Fibroblast of skin of left quadriceps (primary cell): ENCODE results near the gene CLK1.

Source experiments
- DNase-seq, 2 experiments: peaks; one replicate each; pipeline ENCODE4 v3.0.0-alpha.2; 2013; ENCODE audit warnings: low read depth in 2 of 2

CLK1 gene

DNA sequence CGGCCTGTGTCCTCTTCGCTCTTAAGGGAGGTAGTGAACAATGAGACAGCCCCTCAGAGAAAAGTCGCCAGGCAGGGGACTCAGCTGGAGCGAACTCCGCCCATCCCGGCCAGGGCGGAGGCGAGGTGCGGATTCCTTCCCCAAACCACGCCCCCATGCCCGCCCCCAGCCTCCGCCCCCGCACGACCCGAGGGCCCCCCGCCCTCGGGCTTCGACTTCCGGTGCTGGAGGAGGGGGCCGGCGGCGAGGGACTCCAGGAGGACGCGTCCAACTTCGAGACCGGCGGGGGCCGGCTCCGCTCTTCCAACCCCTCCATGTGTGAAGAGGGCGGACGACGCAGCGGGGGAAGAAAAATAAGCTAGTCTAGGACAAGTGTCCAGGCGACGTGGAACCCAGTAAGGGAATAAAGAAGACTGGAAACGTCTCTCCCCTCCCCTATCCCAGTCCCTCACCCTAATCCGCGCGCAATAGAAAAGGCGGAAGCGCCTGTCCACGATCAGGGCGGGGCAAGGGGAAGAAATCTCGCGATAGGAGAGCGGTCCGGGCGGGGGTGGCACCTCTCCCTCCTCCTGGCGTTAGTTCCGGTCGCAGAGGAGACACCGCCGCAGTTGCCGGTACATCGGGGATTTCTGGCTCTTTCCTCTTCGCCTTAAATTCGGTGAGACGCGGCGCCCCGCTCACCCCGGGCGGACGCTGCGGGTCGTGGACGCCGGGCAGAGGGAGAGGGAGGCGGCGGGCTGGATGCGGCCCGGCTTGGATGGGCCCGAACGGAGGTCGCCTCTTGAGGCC, 52.9 kb downstream of the CLK1 start, which contains the start of gene BZW1:
Gene BZW1, plus strand, starts transcription at position 578 of the 789 bp plus-strand sequence. CDS start 1,308 bp downstream, outside the sequence.
- peak; percentile 96 for DNase-seq

DNA sequence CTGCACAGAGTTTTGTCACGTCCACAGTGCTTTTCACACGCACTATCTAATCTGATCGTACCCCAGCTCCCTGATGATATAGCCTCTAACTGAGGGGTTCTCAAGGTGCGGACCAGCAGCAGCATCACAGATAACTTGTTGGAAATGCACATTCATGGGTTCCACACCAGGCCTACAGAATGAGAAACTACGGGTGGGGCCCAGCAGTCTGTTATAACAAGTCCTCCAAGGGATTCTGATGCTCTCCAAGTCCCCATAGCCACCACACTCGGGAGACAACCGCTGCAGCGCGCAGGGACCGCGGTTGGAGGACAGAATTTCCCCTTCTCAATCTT, 53.5 kb downstream of the CLK1 start:
- DNase-seq: no peak

DNA sequence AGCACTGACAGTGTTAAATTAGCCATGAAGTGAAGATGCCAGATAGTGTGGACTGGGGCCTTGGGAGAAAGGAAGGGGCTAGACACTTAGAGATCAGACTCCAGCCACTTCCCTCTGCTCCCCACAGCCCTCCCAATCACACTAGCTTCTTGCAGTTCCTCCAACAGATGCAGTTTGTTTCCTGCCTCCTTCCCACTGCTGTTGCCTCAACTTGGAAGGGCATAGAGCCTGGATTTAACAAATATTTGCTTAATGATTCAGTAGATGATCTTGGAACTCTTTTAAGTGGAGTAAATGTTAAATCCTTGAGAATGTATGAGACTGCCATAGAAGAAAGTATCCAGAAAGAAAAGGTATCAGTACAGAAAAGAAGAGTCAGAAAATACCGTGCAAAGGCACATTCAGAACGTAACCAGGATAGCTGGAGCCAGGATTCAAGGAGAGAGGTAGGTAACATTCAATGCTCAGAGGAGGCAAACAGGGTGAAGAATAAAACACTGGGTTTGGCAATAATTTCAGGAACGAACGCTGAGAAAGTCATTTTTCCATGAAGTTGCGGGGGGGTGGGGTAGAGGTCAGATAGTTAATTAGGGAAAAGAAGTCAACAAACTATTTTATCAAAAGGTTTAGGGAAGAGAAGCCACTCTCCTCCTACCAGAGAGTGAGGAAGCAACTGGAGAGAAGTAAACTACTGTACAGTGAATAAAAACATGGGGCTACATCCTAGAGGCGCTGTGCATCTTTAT, 54.0 kb downstream of the CLK1 start:
- DNase-seq: peak in 1 of 2 experiments; percentile 63

DNA sequence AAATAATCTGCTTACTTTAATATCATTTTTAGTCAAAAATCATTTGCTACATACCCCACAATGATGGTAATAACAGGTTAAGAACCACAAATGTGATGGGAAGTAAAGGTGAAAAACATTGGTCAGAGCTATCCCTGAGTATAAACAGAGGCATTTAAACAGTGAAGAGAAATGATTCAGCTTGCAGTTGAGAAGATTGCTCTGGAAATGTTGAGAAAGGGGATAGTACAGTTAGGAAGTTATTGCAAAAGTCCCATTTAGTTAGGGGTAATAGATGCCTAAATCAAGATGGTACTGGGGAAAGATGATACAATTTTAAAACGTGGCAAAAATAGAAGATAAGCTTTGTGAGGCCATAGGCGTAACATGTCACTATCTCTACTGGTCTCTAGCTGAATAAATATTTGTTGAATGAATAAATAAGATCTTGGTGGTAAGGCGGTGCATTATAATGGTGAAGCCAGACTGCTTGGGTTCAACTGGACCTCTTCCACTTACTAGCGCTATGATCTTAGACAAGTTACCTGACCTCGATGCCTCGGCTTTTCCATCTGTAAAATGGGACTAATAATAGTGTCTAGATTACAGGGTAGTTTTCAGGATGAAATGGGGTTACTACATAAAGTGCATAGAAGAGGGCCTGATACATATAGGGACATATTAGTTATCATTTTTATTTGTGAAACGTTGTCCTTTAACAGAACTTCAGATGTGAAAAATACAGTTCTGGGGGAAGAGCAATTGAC, 54.8 kb downstream of the CLK1 start:
- no peak for DNase-seq
